Upper lobe of left lung (tissue), 6 donors: ENCODE measurements around the gene FAM241B. TPM values are rescaled to one million over a fixed set of nuclear protein-coding genes. Genes with fewer than 3 reads are reported as not detected.

Experiments
- ATAC-seq, 2 donors: fragments of 200-7000 bp; cut with Tn5 transposase; one replicate each; pipeline ENCODE4 v1.9.1; 2022; ENCODE audit warnings: mild to moderate bottlenecking in 2 of 2, moderate library complexity in 2 of 2; ENCODE audit not compliant: low FRiP score in 2 of 2
- DNase-seq, 2 donors: peaks; one replicate each; pipeline ENCODE4 v3.0.0-alpha.2; 2019 to 2020
- H3K27ac ChIP-seq, 4 donors: fragments of 200-600 bp; sonication (generic); one replicate each; pipeline ENCODE4 v1.5.1; 2016 to 2019
- H3K27me3 ChIP-seq, 4 donors: fragments of 200-600 bp; sonication (generic); one replicate each; pipeline ENCODE4 v1.5.1; 2017 to 2019
- H3K36me3 ChIP-seq, 4 donors: fragments of 200-600 bp; sonication (generic); one replicate each; pipeline ENCODE4 v1.5.1; 2016 to 2019
- H3K4me1 ChIP-seq, 4 donors: fragments of 200-600 bp; sonication (generic); one replicate each; pipeline ENCODE4 v1.5.1; 2018 to 2019
- H3K4me3 ChIP-seq, 4 donors: fragments of 200-600 bp; sonication (generic); one replicate each; pipeline ENCODE4 v1.5.1; 2017 to 2019; ENCODE audit warnings: mild to moderate bottlenecking in 2 of 4, moderate library complexity in 1 of 4
- H3K9me3 ChIP-seq, 4 donors: fragments of 200-600 bp; sonication (generic); one replicate each; pipeline ENCODE4 v1.5.1; 2018 to 2019
- EP300 ChIP-seq, 4 donors: sonication (generic); formaldehyde crosslinking; IDR thresholded peaks; one replicate each; pipeline ENCODE4 v1.5.1; 2017; ENCODE audit warnings: antibody characterized with exemption in 4 of 4, control low read depth in 2 of 4
- POLR2A ChIP-seq, 4 donors: fragments of 450-650 bp; IDR thresholded peaks; one replicate each; pipeline ENCODE4 v1.5.1; 2016 to 2017; ENCODE audit warnings: antibody characterized with exemption in 4 of 4, mild to moderate bottlenecking in 2 of 4
- POLR2AphosphoS5 ChIP-seq, 2 donors: sonication (generic); formaldehyde crosslinking; IDR thresholded peaks; one replicate each; pipeline ENCODE4 v1.5.1; 2017; ENCODE audit warnings: antibody characterized with exemption in 2 of 2
- WGBS, 2 donors: methylation state at CpG; one replicate each; pipeline ENCODE4 v1.1.5; 2017 to 2018; 5-methylcytosine and 5-hydroxymethylcytosine counted together
- total RNA-seq, 6 donors: library from RNA; depleted of rRNA in 4 of 6; stranded (reverse); fragments of >200 nt in 4 of 6; gene quantifications; one replicate each; pipeline versions ENCODE4 v1.1.0 to v1.2.1, GENCODE V29; 2016 to 2021
- TF ChIP-seq, protein P1 (sequence below), 6 experiments: fragments of 450-650 bp in 4 of 6; fragments of 200-600 bp in 2 of 6; sonication (generic) in 2 of 6; IDR thresholded peaks; one replicate each; pipeline ENCODE4 v1.5.1; 2016 to 2019; ENCODE audit warnings: antibody characterized with exemption in 6 of 6
- donor health status: DM: no; HTN: no; CAD: no; lungs with moderate emphysema.
- donor health status: DM: no; HTN: yes; CAD: no; lungs with severe emphysema.

FAM241B gene
- total RNA-seq, 6 donors from 2014 or later, result 3.1 to 7.7 (median 6.5) TPM; not detected in 1

GRCh38 chr10:69661414-69662172 lies 31.5 kb downstream of the FAM241B start:
- Histone ChIP-seq H3K27me3 (no peaks in the 10 kb centered on the region), H3K9me3 (no peaks in the 10 kb centered on the region), H3K36me3 (no peaks in the 10 kb centered on the region), H3K4me3 (no peak overlapping the region), H3K27ac (no peak overlapping the region), H3K4me1 (no peaks in the 10 kb centered on the region)
- ATAC-seq (no peak), DNase-seq (no peak)
- WGBS, 2 donors, result 49 to 61% methylated on average over 4 of the region's 4 CpGs
- no peak for TF ChIP-seq POLR2AphosphoS5 (IDR thresholded peaks at IDR 0.05)
- TF ChIP-seq EP300 (IDR thresholded peaks at IDR 0.05), result no peak
- TF ChIP-seq, protein P1, sequence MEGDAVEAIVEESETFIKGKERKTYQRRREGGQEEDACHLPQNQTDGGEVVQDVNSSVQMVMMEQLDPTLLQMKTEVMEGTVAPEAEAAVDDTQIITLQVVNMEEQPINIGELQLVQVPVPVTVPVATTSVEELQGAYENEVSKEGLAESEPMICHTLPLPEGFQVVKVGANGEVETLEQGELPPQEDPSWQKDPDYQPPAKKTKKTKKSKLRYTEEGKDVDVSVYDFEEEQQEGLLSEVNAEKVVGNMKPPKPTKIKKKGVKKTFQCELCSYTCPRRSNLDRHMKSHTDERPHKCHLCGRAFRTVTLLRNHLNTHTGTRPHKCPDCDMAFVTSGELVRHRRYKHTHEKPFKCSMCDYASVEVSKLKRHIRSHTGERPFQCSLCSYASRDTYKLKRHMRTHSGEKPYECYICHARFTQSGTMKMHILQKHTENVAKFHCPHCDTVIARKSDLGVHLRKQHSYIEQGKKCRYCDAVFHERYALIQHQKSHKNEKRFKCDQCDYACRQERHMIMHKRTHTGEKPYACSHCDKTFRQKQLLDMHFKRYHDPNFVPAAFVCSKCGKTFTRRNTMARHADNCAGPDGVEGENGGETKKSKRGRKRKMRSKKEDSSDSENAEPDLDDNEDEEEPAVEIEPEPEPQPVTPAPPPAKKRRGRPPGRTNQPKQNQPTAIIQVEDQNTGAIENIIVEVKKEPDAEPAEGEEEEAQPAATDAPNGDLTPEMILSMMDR (IDR thresholded peaks at IDR 0.05), result no peak
- no peak for TF ChIP-seq POLR2A (IDR thresholded peaks at IDR 0.05)

- WGBS, 2 donors, result 78 to 89% methylated on average over 11 of the region's 11 CpGs
- ATAC-seq (no peak), DNase-seq (no peak)
- Histone ChIP-seq H3K9me3 (no peaks in the 10 kb centered on the region), H3K27me3 (no peaks in the 10 kb centered on the region), H3K27ac (no peak overlapping the region), H3K36me3 (no peaks in the 10 kb centered on the region), H3K4me1 (no peaks in the 10 kb centered on the region), H3K4me3 (no peak overlapping the region)
- no peak for TF ChIP-seq POLR2AphosphoS5 (IDR thresholded peaks at IDR 0.05)
- no peak for TF ChIP-seq EP300 (IDR thresholded peaks at IDR 0.05)
- TF ChIP-seq, protein P1 (IDR thresholded peaks at IDR 0.05), result no peak
- TF ChIP-seq POLR2A (IDR thresholded peaks at IDR 0.05), result no peak
Observed at GRCh38 chr10:69662173-69662877, 32.3 kb downstream of the FAM241B start.

GRCh38 chr10:69662901-69663300 lies 32.9 kb downstream of the FAM241B start:
- ATAC-seq, result peak in 1 of 2 donors; percentile 5
- DNase-seq, result peak in 1 of 2 donors; percentile 36
- TF ChIP-seq EP300 (IDR thresholded peaks at IDR 0.05), result no peak
- TF ChIP-seq POLR2A (IDR thresholded peaks at IDR 0.05), result no peak
- H3K9me3 ChIP-seq, result no peaks in the 10 kb centered on the region
- WGBS, 2 donors, result 92 to 93% methylated on average over 5 to 7 of the region's 7 CpGs
- no peak overlapping the region for H3K27ac ChIP-seq
- no peaks in the 10 kb centered on the region for H3K36me3 ChIP-seq
- no peak overlapping the region for H3K4me3 ChIP-seq
- H3K4me1 ChIP-seq, result no peaks in the 10 kb centered on the region
- no peaks in the 10 kb centered on the region for H3K27me3 ChIP-seq

GRCh38 chr10:69663369-69663947 lies 33.4 kb downstream of the FAM241B start:
- H3K9me3 ChIP-seq, result no peaks in the 10 kb centered on the region
- 69 to 80% methylated on average over 5 to 9 of the region's 9 CpGs for WGBS, 2 donors
- DNase-seq, result no peak

More at GRCh38 chr10:69663369-69663947, 33.4 kb downstream of the FAM241B start:
- Histone ChIP-seq H3K36me3 (no peaks in the 10 kb centered on the region), H3K27ac (no peak overlapping the region), H3K4me1 (no peaks in the 10 kb centered on the region), H3K27me3 (no peaks in the 10 kb centered on the region), H3K4me3 (no peak overlapping the region)
- no peak for ATAC-seq
- no peak for TF ChIP-seq POLR2AphosphoS5 (IDR thresholded peaks at IDR 0.05)
- no peak for TF ChIP-seq EP300 (IDR thresholded peaks at IDR 0.05)
- no peak for TF ChIP-seq POLR2A (IDR thresholded peaks at IDR 0.05)
- TF ChIP-seq, protein P1 (IDR thresholded peaks at IDR 0.05), result no peak
